NK-92 (cell line): ENCODE measurements around the gene SMARCD1.

Experiments used
- DNase-seq: peaks from one replicate; lab custom pipeline; 2025; ENCODE audit not compliant: unreplicated experiment; lab: John Stamatoyannopoulos, UW

The SMARCD1 gene

GRCh38 chr12:50057000-50057841 lies 27.9 kb upstream of the SMARCD1 start, which contains the start of gene ASIC1:
Gene ASIC1 (plus strand): TSS chr12:50057596. CDS start chr12:50058767, 1,171 bp downstream.
- DNase-seq: no peak

- DNase-seq: no peak
These were observed 27.1 kb upstream of the SMARCD1 start for GRCh38 chr12:50057896-50058670.

GRCh38 chr12:50058743-50059312 lies 26.3 kb upstream of the SMARCD1 start:
- DNase-seq: no peak

- no peak for DNase-seq
These were observed 25.6 kb upstream of the SMARCD1 start for GRCh38 chr12:50059440-50060119.

GRCh38 chr12:50060120-50060468 lies 25.0 kb upstream of the SMARCD1 start:
- no peak for DNase-seq

GRCh38 chr12:50061171-50061570 lies 24.0 kb upstream of the SMARCD1 start:
- no peak for DNase-seq

- DNase-seq: no peak
These were observed 23.0 kb upstream of the SMARCD1 start for GRCh38 chr12:50061946-50062686.

GRCh38 chr12:50062728-50063460 lies 22.2 kb upstream of the SMARCD1 start:
- no peak for DNase-seq

- no peak for DNase-seq
These were observed 19.3 kb upstream of the SMARCD1 start for GRCh38 chr12:50065726-50066310.

GRCh38 chr12:50066402-50066801 lies 18.7 kb upstream of the SMARCD1 start:
- no peak for DNase-seq

- DNase-seq: no peak
These were observed 16.1 kb upstream of the SMARCD1 start for GRCh38 chr12:50069069-50069468.

GRCh38 chr12:50069539-50069938 lies 15.6 kb upstream of the SMARCD1 start:
- DNase-seq: no peak

GRCh38 chr12:50070314-50071060 lies 14.7 kb upstream of the SMARCD1 start:
- no peak for DNase-seq

GRCh38 chr12:50072198-50072907 lies 12.8 kb upstream of the SMARCD1 start:
- DNase-seq: no peak

- no peak for DNase-seq
These were observed 11.9 kb upstream of the SMARCD1 start for GRCh38 chr12:50073206-50073605.

- DNase-seq: no peak
These were observed 11.4 kb upstream of the SMARCD1 start for GRCh38 chr12:50073712-50074111.

GRCh38 chr12:50074936-50075807 lies 10.0 kb upstream of the SMARCD1 start:
- no peak for DNase-seq
